Activated CD8-positive, alpha-beta memory T cell treated with anti-CD3 and anti-CD28 coated beads for 1 hour (primary cell): ENCODE data around the gene CNTNAP5.

Experiments
- DNase-seq, 2 donors: peaks; one replicate each; pipeline ENCODE4 v3.0.0-alpha.2; 2020; ENCODE audit warnings: low read depth in 1 of 2; ENCODE audit errors: extremely low read depth in 1 of 2

CNTNAP5 gene

GRCh38 chr2:124025171-124025580, at the start of gene CNTNAP5:
CNTNAP5 (plus strand) TSS chr2:124025287; CDS start chr2:124025651, 364 bp downstream.
- no peak for DNase-seq

GRCh38 chr2:123976054-123976648, 48.9 kb upstream of the CNTNAP5 start:
- DNase-seq, result no peak

- DNase-seq, result no peak
Measured at GRCh38 chr2:123993728-123994323, 31.3 kb upstream of the CNTNAP5 start.

- no peak for DNase-seq
Measured at GRCh38 chr2:123999681-124000080, 25.4 kb upstream of the CNTNAP5 start.

GRCh38 chr2:124001696-124002430, 23.2 kb upstream of the CNTNAP5 start:
- no peak for DNase-seq

GRCh38 chr2:124018890-124019289, 6.2 kb upstream of the CNTNAP5 start:
- no peak for DNase-seq

- DNase-seq, result no peak
Measured at GRCh38 chr2:124024561-124025170, 421 bp upstream of the CNTNAP5 start.

- DNase-seq, result no peak
Measured at GRCh38 chr2:124025891-124026434, 876 bp downstream of the CNTNAP5 start.

GRCh38 chr2:124026503-124026902, 1.4 kb downstream of the CNTNAP5 start:
- DNase-seq, result no peak

- no peak for DNase-seq
Measured at GRCh38 chr2:124027182-124027581, 2.1 kb downstream of the CNTNAP5 start.

- DNase-seq, result no peak
Measured at GRCh38 chr2:124032799-124033198, 7.7 kb downstream of the CNTNAP5 start.

- DNase-seq, result no peak
Measured at GRCh38 chr2:124034265-124034664, 9.2 kb downstream of the CNTNAP5 start.

- DNase-seq, result no peak
Measured at GRCh38 chr2:124035001-124035400, 9.9 kb downstream of the CNTNAP5 start.

- DNase-seq, result no peak
Measured at GRCh38 chr2:124039032-124039431, 13.9 kb downstream of the CNTNAP5 start.

- DNase-seq, result no peak
Measured at GRCh38 chr2:124039762-124040291, 14.7 kb downstream of the CNTNAP5 start.

- no peak for DNase-seq
Measured at GRCh38 chr2:124045894-124046293, 20.8 kb downstream of the CNTNAP5 start.

GRCh38 chr2:124046332-124046731, 21.2 kb downstream of the CNTNAP5 start:
- no peak for DNase-seq

GRCh38 chr2:124048102-124048501, 23.0 kb downstream of the CNTNAP5 start:
- DNase-seq, result no peak

GRCh38 chr2:124048664-124049063, 23.6 kb downstream of the CNTNAP5 start:
- no peak for DNase-seq

GRCh38 chr2:124049136-124049535, 24.0 kb downstream of the CNTNAP5 start:
- no peak for DNase-seq

GRCh38 chr2:124050833-124051497, 25.9 kb downstream of the CNTNAP5 start:
- no peak for DNase-seq
